ENCODE measurements around the gene NPAS3.

DNA sequence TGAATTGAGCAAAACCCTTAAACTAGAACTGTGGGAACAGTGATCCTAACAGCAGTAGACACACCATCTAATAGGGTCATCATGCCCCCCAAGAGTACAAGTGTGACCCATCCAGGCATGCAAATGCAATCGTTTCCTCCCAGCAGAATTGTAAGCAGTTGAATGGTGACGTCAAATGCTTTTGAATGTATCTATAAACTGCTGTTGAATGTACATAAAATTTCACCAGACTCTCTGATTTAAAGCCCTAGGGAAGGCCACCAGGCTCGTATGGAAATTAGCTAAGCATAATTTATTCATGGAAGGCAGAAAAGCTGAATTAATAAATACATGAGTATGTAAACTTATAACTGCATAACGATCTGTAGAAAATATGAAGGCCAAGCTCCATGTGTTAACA, 529.3 kb downstream of the NPAS3 start:
- no peak for TF ChIP-seq CBFB (CRISPR knock-in tag; IDR thresholded peaks at IDR 0.05)
- no peak for TF ChIP-seq NRL (CRISPR knock-in tag; IDR thresholded peaks at IDR 0.05; ENCODE audit: borderline replicate concordance)
- TF ChIP-seq, protein P1, sequence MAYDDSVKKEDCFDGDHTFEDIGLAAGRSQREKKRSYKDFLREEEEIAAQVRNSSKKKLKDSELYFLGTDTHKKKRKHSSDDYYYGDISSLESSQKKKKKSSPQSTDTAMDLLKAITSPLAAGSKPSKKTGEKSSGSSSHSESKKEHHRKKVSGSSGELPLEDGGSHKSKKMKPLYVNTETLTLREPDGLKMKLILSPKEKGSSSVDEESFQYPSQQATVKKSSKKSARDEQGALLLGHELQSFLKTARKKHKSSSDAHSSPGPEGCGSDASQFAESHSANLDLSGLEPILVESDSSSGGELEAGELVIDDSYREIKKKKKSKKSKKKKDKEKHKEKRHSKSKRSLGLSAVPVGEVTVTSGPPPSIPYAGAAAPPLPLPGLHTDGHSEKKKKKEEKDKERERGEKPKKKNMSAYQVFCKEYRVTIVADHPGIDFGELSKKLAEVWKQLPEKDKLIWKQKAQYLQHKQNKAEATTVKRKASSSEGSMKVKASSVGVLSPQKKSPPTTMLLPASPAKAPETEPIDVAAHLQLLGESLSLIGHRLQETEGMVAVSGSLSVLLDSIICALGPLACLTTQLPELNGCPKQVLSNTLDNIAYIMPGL (CRISPR knock-in tag; IDR thresholded peaks at IDR 0.05; ENCODE audit: borderline replicate concordance in 1 of 2, low read depth in 1 of 2), result no peak
- TF ChIP-seq NFKBIZ (CRISPR knock-in tag; IDR thresholded peaks at IDR 0.05), result no peak
- no peak for TF ChIP-seq GABPA (IDR thresholded peaks at IDR 0.05; ENCODE audit: low read depth, low read length)
- no peak for TF ChIP-seq GABPA (CRISPR knock-in tag; IDR thresholded peaks at IDR 0.05; ENCODE audit: low read depth)
- TF ChIP-seq ZSCAN12 (CRISPR knock-in tag; IDR thresholded peaks at IDR 0.05), result no peak
- TF ChIP-seq ONECUT2 (CRISPR knock-in tag; IDR thresholded peaks at IDR 0.05), result no peak
- TF ChIP-seq, protein P2, sequence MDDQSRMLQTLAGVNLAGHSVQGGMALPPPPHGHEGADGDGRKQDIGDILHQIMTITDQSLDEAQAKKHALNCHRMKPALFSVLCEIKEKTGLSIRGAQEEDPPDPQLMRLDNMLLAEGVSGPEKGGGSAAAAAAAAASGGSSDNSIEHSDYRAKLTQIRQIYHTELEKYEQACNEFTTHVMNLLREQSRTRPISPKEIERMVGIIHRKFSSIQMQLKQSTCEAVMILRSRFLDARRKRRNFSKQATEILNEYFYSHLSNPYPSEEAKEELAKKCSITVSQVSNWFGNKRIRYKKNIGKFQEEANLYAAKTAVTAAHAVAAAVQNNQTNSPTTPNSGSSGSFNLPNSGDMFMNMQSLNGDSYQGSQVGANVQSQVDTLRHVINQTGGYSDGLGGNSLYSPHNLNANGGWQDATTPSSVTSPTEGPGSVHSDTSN (CRISPR knock-in tag; IDR thresholded peaks at IDR 0.05; ENCODE audit: borderline replicate concordance), result no peak
- no peak for TF ChIP-seq ZNF274 (CRISPR knock-in tag; IDR thresholded peaks at IDR 0.05)
- TF ChIP-seq SMAD9 (CRISPR knock-in tag; IDR thresholded peaks at IDR 0.05), result no peak

Data from HepG2 (cell line).